ENCODE measurements around the gene SHH.
"Not testable (repeated sequence)": the region's sequence is repeated elsewhere in the genome, so short reads cannot be mapped to it uniquely, and the experiment has no call there.

The SHH gene

DNA sequence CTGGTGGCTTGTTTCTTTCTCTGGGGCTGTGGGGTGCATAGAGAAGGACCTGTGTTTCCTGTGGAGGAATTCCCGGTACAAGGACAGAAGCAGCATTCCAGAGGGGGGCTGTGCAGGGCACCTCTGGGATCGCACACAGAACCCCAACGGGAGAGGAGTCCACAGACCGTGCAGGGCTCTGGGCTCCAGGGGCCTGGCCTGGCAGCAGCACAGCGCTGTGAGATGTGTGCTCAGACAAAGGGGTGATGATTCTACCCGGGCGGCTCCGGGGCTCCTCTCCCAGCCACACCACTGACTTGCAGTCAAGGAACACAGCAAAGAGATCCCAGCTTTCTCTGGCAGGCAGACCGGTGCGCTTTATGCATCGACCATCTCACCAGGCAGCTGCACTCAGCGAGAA lies 6.9 kb upstream of the SHH start:
- DNase-seq (ENCODE audit: low read depth) = no peak

- no peak for DNase-seq (ENCODE audit: low read depth)
These were observed 6.5 kb upstream of the SHH start for GRCh38 chr7:155818820-155819168.

DNA sequence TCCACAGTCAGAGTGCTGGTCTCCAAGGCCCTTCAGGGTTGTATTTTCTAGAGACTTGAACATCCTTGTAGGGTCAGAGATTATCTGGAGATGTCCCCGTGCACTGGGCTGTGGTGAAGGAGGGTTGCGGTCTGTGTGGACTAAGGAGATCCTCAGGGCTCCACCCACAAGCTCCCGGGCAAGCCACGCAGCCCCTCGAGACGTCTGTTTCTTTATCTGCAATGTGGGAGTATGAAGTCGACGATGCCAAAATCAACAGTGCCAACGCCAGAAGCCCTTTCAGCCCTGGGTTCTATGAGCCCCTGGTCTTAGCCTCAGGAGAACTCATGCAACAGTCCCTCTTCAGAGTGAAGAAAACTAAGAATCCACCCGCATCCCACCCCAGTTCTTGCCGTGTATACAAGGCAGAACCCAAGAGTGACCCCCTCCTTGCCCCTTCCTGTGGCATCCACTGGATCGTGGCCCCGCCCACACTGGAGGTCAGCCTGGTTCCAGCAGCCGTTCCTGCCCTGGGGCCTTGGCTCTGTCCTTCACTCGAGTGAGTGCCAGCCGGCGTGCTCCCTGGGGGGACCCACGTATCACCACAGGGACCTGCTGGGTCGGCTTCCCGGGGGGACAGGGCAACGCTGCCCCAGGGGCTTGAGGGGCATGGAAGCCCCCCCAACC lies 6.0 kb upstream of the SHH start:
- no peak for DNase-seq (ENCODE audit: low read depth)

- DNase-seq (ENCODE audit: low read depth) = not testable (repeated sequence)
These were observed 5.3 kb upstream of the SHH start for GRCh38 chr7:155817515-155817914.

DNA sequence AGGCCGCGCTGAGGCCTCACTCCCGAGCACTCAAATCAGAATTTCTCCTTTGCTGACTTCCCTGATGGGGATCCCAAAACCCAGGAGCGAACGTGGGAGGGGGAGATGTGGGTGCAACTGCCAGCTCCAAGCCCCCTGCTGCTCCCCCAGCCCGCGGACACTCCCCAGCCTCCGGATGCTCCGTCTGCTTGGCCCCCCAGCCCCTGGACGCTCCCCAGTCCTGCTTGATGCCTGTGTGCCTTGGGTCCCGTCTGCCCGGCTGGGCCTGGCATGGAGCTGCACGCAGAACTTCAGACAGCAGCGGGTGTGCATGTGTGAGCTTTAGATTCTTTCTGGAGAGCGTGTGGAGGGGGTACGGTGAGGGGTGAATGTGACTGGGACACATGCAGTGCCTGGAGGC lies 4.7 kb upstream of the SHH start:
- DNase-seq (ENCODE audit: low read depth) = no peak

- no peak for DNase-seq (ENCODE audit: low read depth)
These were observed 3.9 kb upstream of the SHH start for GRCh38 chr7:155816192-155816508.

GRCh38 chr7:155815332-155816191 lies 3.3 kb upstream of the SHH start:
- no peak for DNase-seq (ENCODE audit: low read depth)

GRCh38 chr7:155814316-155815276 lies 2.3 kb upstream of the SHH start:
- no peak for DNase-seq (ENCODE audit: low read depth)

GRCh38 chr7:155813546-155814315 lies 1.5 kb upstream of the SHH start:
- no peak for DNase-seq (ENCODE audit: low read depth)

- no peak for DNase-seq (ENCODE audit: low read depth)
These were observed 862 bp upstream of the SHH start for GRCh38 chr7:155813125-155813524.

- no peak for DNase-seq (ENCODE audit: low read depth)
These were observed 736 bp downstream of the SHH start for GRCh38 chr7:155811560-155811894.

DNA sequence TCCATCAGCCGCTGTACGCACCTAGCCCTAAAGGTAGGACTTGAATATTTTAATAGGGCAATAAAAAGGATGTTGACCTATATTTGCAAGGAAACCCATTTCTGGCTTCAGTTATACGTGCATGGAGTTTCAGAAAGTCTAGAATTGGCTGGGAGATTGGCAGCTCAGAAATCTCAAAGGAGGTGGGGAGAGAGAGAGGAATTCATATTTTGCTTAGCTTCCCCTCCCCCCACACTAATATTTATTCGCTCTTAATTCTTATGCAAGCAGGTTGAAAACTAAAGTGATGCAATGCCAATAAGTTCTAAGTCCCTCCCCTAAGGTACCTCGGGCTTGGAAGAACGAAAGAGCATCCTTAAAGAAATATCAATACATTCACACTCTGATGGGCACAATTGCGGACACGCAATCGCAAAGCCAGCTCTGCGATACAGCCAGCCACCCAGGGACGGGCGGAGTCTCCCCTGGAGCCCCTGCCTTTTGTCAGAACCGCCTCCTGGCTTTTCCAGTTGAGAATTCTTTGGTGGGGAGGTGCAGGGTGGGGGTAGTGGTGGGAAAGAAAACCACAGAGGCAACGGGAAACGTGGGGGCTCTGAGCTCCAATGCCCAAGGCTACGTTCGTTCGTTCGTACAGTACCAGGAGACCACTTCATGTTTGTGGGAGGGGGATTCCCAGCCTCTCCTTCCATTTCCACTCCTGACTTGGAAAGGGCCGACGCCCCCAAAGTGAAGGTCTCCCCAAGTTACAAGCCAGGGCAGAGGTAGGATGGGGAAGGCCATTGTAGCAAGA lies 1.3 kb downstream of the SHH start:
- DNase-seq (ENCODE audit: low read depth) = no peak

DNA sequence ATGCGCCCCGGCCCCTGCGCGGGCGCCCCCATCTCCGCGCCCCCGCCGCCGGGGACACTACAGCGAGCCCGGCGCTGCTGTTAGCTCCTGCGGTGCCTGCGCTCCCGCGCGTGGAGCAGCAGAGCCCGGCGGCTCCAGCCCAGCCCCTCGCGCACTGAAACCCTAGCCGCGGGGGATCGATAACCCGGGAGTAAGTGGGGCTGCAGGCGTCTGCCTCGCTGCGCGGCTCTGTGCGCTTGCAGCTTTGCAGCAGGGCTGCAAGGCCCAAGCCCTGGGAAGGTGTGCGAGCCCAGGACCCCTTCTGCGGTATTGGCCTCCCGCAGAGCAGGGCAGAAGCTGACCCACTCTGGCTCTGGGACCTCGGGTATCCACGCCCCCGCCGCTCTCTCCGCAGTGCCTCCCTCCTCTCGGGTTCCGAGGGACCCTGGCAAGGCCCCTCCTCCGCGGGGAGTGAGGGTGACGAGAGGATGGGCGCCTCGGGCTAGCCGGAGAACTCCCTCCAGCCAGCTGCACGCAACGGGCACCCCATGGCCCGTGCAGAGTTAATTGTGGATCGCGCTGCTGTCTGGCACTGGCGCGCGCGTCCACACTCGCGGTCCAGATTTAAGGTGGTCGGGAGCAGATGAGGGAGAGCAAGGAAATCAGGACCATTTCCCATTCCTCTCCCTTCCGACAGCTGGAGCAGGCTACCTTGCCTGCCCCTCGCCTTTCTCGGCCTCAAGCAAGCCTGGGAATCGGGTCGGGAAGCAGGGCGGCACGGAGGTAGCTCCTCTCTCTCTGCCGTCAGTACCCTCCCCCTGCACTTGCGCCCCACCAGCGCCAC lies 2.1 kb downstream of the SHH start:
- DNase-seq (ENCODE audit: low read depth) = no peak

- no peak for DNase-seq (ENCODE audit: low read depth)
These were observed 2.8 kb downstream of the SHH start for GRCh38 chr7:155809332-155809946.

GRCh38 chr7:155808549-155809331 lies 3.5 kb downstream of the SHH start:
- no peak for DNase-seq (ENCODE audit: low read depth)

GRCh38 chr7:155807789-155808548 lies 4.3 kb downstream of the SHH start:
- no peak for DNase-seq (ENCODE audit: low read depth)

- DNase-seq (ENCODE audit: low read depth) = no peak
These were observed 5.1 kb downstream of the SHH start for GRCh38 chr7:155807065-155807671.
